Retinal pigment epithelial cell (primary cell): ENCODE data around the gene MYO15B.
A peak's percentile ranks its signal among the peaks of the same experiment; 100 is the strongest.

Source experiments
- DNase-seq: peaks from one replicate; pipeline ENCODE4 v3.0.0-alpha.2; 2010; ENCODE audit warnings: low read depth
- H3K4me3 ChIP-seq: 2 replicates; pipeline ENCODE4 v1.5.1; 2011; ENCODE audit warnings: mild to moderate bottlenecking, low read length, control low read depth, moderate library complexity
- CTCF ChIP-seq: conservative IDR thresholded peaks from 2 replicates; pipeline ENCODE4 v1.5.1; 2011; ENCODE audit warnings: low read depth, low read length, control low read depth, inconsistent platforms

Gene MYO15B

DNA sequence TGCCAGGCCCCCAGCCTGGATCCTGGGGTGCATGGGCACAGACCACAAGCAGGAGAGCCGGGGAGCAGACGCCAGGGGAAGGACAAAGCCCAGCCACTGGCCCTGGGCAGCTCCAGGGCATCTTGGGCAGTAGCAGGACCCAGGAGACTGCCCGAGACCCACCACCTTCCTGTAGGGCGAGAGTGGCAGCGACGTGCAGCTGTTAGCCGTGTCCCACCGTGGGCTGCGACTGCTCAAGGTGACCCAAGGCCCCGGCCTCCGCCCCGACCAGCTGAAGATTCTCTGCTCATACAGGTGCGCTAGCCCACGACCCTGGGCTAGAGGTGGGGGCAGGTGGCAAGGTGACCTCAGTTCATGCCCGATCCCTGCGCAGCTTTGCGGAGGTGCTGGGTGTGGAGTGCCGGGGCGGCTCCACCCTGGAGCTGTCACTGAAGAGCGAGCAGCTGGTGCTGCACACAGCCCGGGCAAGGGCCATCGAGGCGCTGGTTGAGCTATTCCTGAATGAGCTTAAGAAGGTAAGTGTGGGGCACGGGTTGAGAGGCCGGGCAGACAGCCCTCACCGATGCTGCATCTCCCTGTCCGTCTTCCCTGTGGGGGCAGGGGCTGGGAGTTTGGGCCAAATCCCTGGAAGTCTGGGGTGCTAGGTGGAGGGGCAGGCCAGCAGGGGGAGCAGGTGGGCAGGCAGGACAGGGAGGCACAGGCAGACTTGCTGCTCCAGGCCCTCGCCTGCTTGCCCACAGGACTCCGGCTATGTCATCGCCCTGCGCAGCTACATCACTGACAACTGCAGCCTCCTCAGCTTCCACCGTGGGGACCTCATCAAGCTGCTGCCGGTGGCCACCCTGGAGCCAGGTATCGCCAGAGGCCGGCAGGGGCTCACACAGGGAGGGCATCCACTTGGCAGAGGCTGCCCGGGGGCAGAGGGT, 32.2 kb downstream of the MYO15B start:
- peak; percentile 81 for TF ChIP-seq CTCF
- H3K4me3 ChIP-seq: no peak overlapping the region
- DNase-seq: no peak

GRCh38 chr17:75621489-75621888, 33.9 kb downstream of the MYO15B start:
- H3K4me3 ChIP-seq: no peak overlapping the region
- no peak for DNase-seq
- no peak for TF ChIP-seq CTCF

DNA sequence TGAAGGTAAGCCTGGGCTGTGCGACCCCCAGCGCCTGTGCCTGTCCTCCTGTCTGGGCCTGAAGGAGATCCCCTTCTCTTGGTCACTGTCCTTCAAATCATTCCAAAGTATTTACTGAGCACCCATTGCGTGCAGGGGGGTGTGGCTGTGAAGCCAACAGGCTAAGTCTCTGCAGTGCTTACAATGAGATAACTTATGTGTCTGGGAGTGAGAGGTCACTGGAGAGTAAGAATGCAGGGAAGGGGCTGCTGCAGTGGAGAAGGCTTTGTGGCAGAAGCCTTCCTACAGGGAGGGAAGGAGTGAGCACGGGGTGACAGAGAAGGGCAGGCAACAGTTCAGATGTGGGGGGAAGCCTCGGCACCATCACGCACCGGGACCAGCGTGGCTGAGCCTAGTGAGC, 34.5 kb downstream of the MYO15B start:
- no peak for DNase-seq
- no peak overlapping the region for H3K4me3 ChIP-seq
- TF ChIP-seq CTCF: no peak

DNA sequence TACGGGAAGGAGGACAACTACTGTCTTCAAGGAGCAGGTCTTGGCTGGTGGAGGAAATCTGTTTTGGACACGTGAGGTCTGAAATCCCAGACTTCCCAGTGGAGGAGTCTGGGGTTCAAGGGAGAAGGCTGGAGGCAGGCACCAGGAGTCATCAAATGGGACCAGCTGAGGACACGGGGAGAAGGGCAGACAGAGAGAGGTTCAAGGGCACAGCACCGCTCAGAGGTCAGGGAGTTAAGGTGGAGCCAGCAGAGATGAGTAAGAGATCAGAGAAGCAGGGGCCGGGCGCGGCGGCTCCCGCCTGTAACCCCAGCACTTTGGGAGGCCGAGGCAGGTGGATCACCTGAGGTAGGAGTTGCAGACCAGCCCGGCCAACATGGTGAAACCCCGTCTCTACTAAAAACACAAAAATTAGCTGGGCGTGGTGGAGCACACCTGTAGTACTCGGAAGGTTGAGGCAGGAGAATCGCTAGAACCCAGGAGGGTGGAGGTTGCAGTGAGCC, 35.2 kb downstream of the MYO15B start:
- H3K4me3 ChIP-seq: no peak overlapping the region
- no peak for DNase-seq
- TF ChIP-seq CTCF: no peak

- no peak for DNase-seq
- no peak for TF ChIP-seq CTCF
- no peak overlapping the region for H3K4me3 ChIP-seq
These were observed 35.8 kb downstream of the MYO15B start for GRCh38 chr17:75623386-75623785.

DNA sequence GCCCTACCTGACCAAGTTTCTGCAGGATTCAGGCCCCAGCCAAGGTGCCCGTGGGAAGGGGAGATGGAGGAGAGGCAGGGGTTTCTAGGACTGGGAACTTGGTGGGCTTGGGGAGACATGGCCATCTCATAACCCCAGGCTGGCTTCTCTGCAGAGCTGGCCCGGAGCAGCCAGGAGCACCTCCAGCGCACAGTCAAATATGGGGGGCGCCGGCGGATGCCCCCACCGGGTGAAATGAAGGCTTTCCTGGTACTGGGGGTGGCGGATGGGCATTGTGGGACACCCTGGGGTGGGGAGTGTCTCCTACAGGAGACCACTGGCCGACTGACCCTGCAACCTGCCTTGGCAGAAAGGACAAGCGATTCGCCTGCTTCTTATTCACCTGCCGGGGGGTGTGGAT, 36.4 kb downstream of the MYO15B start:
- no peak overlapping the region for H3K4me3 ChIP-seq
- no peak for DNase-seq
- TF ChIP-seq CTCF: no peak
